Measurements from ENCODE around the gene GDI1. TPM values are rescaled to one million over a fixed set of nuclear protein-coding genes. Genes with fewer than 3 reads are reported as not detected.

The GDI1 gene
- total RNA-seq, 1 donor from 2014 or later = 108 TPM

DNA sequence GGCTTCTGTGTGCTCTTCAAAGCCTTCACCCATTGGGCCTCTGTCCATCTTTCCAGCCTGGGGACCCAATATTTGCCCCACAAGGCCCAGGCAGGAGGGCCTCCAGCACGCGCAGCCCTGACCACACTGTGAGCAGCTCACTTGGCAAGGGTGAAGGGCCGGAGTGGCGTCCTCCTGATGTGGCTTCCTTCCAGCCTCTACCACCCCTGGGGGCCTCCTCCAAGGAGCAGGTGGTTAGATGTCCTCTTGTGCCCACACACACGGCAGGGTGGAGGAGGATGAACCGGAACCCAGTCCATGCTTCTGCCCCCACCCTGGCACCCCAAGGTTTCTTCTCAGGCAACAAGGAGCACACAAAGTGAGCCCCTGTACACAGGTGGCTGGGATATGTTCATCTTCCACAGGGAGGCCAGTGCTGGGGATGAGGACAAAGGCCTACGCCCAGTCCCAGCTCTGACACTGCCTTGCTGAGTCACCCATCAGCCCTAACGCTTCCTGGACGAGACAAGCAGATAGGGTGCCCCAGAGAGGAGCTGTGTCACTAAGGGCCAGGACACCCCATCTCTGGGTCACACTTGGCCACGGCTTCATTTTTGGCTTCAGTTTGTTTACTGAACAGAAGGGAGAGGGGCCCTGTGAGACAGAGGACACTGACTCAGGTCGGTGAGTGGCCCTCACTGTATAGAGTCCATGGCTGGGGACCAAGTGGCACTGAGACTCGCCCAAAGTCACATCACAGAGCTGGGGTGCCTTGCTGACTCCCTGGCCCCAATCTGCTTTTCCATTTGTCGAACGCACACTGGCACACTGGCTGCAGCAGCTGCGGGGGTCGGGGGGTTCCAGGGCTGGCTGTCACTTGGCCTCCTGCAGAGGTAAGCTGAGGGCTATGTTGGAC is 47.5 kb downstream of the GDI1 start:
- H3K27ac ChIP-seq = no peak overlapping the region
- intact Hi-C loops (cut with DNase I) = no loop called here
- TF ChIP-seq, protein P1, sequence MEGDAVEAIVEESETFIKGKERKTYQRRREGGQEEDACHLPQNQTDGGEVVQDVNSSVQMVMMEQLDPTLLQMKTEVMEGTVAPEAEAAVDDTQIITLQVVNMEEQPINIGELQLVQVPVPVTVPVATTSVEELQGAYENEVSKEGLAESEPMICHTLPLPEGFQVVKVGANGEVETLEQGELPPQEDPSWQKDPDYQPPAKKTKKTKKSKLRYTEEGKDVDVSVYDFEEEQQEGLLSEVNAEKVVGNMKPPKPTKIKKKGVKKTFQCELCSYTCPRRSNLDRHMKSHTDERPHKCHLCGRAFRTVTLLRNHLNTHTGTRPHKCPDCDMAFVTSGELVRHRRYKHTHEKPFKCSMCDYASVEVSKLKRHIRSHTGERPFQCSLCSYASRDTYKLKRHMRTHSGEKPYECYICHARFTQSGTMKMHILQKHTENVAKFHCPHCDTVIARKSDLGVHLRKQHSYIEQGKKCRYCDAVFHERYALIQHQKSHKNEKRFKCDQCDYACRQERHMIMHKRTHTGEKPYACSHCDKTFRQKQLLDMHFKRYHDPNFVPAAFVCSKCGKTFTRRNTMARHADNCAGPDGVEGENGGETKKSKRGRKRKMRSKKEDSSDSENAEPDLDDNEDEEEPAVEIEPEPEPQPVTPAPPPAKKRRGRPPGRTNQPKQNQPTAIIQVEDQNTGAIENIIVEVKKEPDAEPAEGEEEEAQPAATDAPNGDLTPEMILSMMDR (IDR thresholded peaks at IDR 0.05) = no peak
- no peaks in the 10 kb centered on the region for H3K9me3 ChIP-seq
- H3K4me3 ChIP-seq = no peak overlapping the region
- no peak for ATAC-seq
- H3K27me3 ChIP-seq = no peaks in the 10 kb centered on the region
- DNase-seq = peak; percentile 23
- H3K4me1 ChIP-seq = peaks cover 5% of the 10 kb centered on the region
- H3K36me3 ChIP-seq = no peaks in the 10 kb centered on the region

DNA sequence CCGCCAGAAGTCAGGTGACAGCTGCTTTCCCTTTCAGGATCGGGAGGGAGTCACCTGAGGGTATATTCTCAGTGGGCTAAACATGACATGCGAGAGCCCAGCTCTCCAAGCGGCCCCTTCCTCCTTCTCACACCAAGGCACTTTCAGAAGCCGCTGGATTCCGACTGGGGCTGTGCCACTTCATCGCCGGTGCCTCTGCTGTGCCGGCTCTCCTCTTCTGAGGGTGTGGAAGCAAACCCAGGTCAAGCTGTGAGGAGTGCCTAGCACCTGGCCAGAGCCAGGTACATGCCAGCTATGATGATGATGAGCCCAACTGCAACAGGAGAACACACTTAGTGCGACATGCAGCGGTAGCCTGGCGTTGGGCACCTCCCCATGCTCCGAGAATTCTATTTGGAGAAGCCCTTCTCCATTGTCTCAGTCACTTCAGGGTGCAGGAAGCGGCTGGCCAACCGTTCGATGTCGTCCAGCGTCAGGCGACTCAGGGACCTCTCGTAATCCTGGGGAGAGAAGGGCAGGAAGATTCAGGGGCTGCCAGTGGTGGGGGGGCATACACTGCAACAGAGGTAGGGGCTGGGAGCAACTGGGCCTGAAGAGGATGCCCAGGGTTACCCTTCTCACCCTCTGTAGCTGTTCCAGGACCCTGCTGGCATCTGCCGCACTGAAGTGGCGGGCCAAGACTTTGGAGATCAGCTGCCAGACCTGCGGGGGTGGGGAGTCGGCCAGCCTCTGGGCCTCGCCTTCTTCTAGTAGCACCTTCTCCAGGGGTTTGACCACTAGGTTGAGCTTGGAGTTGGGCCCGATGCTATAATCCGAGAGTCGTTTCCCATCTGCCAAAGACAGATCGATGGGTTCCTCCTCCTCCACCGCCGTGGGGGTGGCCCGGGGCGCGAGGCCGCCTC is 48.4 kb downstream of the GDI1 start:
- Histone ChIP-seq H3K36me3 (no peaks in the 10 kb centered on the region), H3K4me1 (peaks cover 5% of the 10 kb centered on the region), H3K27ac (peak overlapping the region; percentile 73), H3K27me3 (no peaks in the 10 kb centered on the region), H3K9me3 (no peaks in the 10 kb centered on the region), H3K4me3 (peak overlapping the region; percentile 62)
- DNase-seq (no peak), ATAC-seq (no peak)
- intact Hi-C loops (cut with DNase I) = no loop called here
- TF ChIP-seq, protein P1 (IDR thresholded peaks at IDR 0.05) = no peak

DNA sequence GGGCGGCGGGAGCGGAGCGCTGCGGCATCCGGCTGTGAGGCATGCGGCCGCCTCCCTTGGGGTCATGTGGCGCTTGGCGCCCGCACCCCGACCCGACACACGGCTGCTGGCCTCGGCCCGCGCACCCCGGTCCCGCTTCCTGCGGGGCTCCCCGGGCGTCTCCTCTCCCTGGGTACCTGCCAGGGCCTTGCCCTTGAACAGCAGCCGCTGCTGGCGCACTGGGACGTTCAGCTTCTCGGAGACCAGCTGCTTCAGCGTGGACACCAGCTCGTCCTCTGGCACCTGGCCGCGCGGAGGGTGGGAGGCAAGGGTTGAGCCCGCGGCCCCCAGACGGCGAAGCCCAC is 49.1 kb downstream of the GDI1 start:
- peak overlapping the region; percentile 73 for H3K27ac ChIP-seq
- peak; percentile 70 for DNase-seq
- peak overlapping the region; percentile 62 for H3K4me3 ChIP-seq
- H3K9me3 ChIP-seq = no peaks in the 10 kb centered on the region
- no peaks in the 10 kb centered on the region for H3K27me3 ChIP-seq
- TF ChIP-seq, protein P1 (IDR thresholded peaks at IDR 0.05) = no peak
- intact Hi-C loops (cut with DNase I) = no loop called here
- peaks cover 5% of the 10 kb centered on the region for H3K4me1 ChIP-seq
- no peak for ATAC-seq
- H3K36me3 ChIP-seq = no peaks in the 10 kb centered on the region

DNA sequence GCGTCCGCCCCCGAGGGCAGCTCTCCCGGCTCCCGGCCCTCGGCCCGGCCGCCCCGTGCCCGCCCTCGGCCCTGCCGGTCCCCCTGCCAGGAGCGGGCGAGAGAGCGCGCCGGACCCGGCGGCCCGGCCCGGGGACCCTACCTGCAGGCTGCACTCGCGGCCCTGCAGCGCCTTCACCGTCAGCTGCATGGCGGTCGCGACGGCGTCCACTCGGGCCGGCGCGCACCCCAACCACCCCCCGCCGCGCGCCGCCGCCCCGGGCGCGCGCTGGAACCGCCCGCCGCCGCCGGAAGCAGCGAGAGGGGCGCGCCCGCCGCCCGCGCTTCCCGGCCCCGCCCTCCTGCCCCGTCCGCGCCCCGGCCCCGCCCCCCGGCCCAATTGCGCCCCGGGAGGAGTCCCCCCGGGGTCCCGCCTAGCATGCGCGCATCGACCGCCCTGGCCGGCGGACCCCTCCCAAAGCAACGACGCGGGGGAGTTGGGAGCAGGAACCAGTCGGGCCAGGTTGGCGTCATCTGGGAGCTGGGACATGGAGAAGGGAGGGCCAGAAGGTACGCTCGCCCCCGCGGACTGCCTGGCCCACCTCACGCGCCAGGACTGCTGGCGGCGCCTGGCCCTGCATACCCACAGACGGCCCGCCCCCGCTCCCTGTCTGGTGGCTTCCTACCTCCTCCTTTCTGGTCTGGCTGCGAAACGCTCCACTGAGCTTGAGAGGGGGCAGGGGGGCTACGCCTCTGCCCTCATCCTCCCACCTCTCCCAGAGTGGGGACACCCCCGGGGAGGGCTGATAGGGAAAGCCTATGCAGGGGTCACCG is 49.6 kb downstream of the GDI1 start, which contains the start of gene UBL4A:
UBL4A (minus strand) TSS at position 220 of the 812 bp plus-strand sequence; CDS start at position 189, 31 bp downstream.
- intact Hi-C loops (cut with DNase I) = no loop called here
- ATAC-seq (peak; percentile 63), DNase-seq (peak; percentile 89)
- peak within 1 kb of the TSS; percentile 73 for H3K27ac ChIP-seq
- peaks cover 5% of the 10 kb centered on the region for H3K4me1 ChIP-seq
- H3K36me3 ChIP-seq = no peaks in the 10 kb centered on the region
- no peaks in the 10 kb centered on the region for H3K9me3 ChIP-seq
- peak within 1 kb of the TSS; percentile 62 for H3K4me3 ChIP-seq
- TF ChIP-seq, protein P1 (IDR thresholded peaks at IDR 0.05) = no peak
- no peaks in the 10 kb centered on the region for H3K27me3 ChIP-seq
